ENCODE results near the gene PARVB.

Gene PARVB

GRCh38 chr22:44086271-44087088, 62.4 kb downstream of the PARVB start:
- no peak overlapping the region for H3K4me3 Mint-ChIP-seq
- peaks cover 21% of the 10 kb centered on the region for H3K36me3 Mint-ChIP-seq (ENCODE audit: low read depth)
- no peaks in the 10 kb centered on the region for H3K27me3 Mint-ChIP-seq
- H3K27ac Mint-ChIP-seq, result no peak overlapping the region
- H3K4me1 Mint-ChIP-seq (ENCODE audit: low read depth), result peaks cover 11% of the 10 kb centered on the region
- H3K9me3 Mint-ChIP-seq, result no peaks in the 10 kb centered on the region
- intact Hi-C loops (cut with micrococcal nuclease), result no loop called here

- Mint-ChIP-seq H3K27me3 (no peaks in the 10 kb centered on the region), H3K27ac (no peak overlapping the region), H3K36me3 (ENCODE audit: low read depth) (peaks cover 24% of the 10 kb centered on the region), H3K4me1 (ENCODE audit: low read depth) (peaks cover 11% of the 10 kb centered on the region), H3K4me3 (no peak overlapping the region), H3K9me3 (no peaks in the 10 kb centered on the region)
- intact Hi-C loops (cut with micrococcal nuclease), result no loop called here
Measured at GRCh38 chr22:44087089-44087430, 63.0 kb downstream of the PARVB start.

GRCh38 chr22:44088976-44089570, 65.0 kb downstream of the PARVB start:
- no peak overlapping the region for H3K4me3 Mint-ChIP-seq
- intact Hi-C loops (cut with micrococcal nuclease), result no loop called here
- H3K36me3 Mint-ChIP-seq (ENCODE audit: low read depth), result peaks cover 44% of the 10 kb centered on the region
- H3K27me3 Mint-ChIP-seq, result no peaks in the 10 kb centered on the region
- H3K4me1 Mint-ChIP-seq (ENCODE audit: low read depth), result peaks cover 11% of the 10 kb centered on the region
- no peaks in the 10 kb centered on the region for H3K9me3 Mint-ChIP-seq
- no peak overlapping the region for H3K27ac Mint-ChIP-seq

- Mint-ChIP-seq H3K36me3 (ENCODE audit: low read depth) (peaks cover 53% of the 10 kb centered on the region), H3K9me3 (no peaks in the 10 kb centered on the region), H3K27me3 (no peaks in the 10 kb centered on the region), H3K4me1 (ENCODE audit: low read depth) (peaks cover 11% of the 10 kb centered on the region), H3K4me3 (no peak overlapping the region), H3K27ac (no peak overlapping the region)
- intact Hi-C loops (cut with micrococcal nuclease), result no loop called here
Measured at GRCh38 chr22:44089717-44090570, 65.8 kb downstream of the PARVB start.

GRCh38 chr22:44090571-44090905, 66.4 kb downstream of the PARVB start:
- Mint-ChIP-seq H3K27ac (no peak overlapping the region), H3K4me3 (no peak overlapping the region), H3K9me3 (no peaks in the 10 kb centered on the region), H3K36me3 (ENCODE audit: low read depth) (peaks cover 59% of the 10 kb centered on the region), H3K27me3 (no peaks in the 10 kb centered on the region), H3K4me1 (ENCODE audit: low read depth) (peaks cover 9% of the 10 kb centered on the region)
- intact Hi-C loops (cut with micrococcal nuclease), result no loop called here

- Mint-ChIP-seq H3K27me3 (no peaks in the 10 kb centered on the region), H3K9me3 (no peaks in the 10 kb centered on the region), H3K4me3 (no peak overlapping the region), H3K36me3 (ENCODE audit: low read depth) (peaks cover 65% of the 10 kb centered on the region), H3K4me1 (ENCODE audit: low read depth) (peaks cover 5% of the 10 kb centered on the region), H3K27ac (no peak overlapping the region)
- intact Hi-C loops (cut with micrococcal nuclease), result no loop called here
Measured at GRCh38 chr22:44091021-44091721, 67.1 kb downstream of the PARVB start.

GRCh38 chr22:44091751-44092150, 67.6 kb downstream of the PARVB start:
- intact Hi-C loops (cut with micrococcal nuclease), result no loop called here
- H3K27me3 Mint-ChIP-seq, result no peaks in the 10 kb centered on the region
- no peaks in the 10 kb centered on the region for H3K9me3 Mint-ChIP-seq
- H3K4me1 Mint-ChIP-seq (ENCODE audit: low read depth), result peaks cover 5% of the 10 kb centered on the region
- H3K27ac Mint-ChIP-seq, result no peak overlapping the region
- peaks cover 71% of the 10 kb centered on the region for H3K36me3 Mint-ChIP-seq (ENCODE audit: low read depth)
- no peak overlapping the region for H3K4me3 Mint-ChIP-seq

GRCh38 chr22:44092636-44093220, 68.6 kb downstream of the PARVB start:
- Mint-ChIP-seq H3K9me3 (no peaks in the 10 kb centered on the region), H3K27me3 (no peaks in the 10 kb centered on the region), H3K4me1 (ENCODE audit: low read depth) (peaks cover 5% of the 10 kb centered on the region), H3K4me3 (no peak overlapping the region), H3K27ac (no peak overlapping the region), H3K36me3 (ENCODE audit: low read depth) (peaks cover 79% of the 10 kb centered on the region)
- intact Hi-C loops (cut with micrococcal nuclease), result no loop called here

GRCh38 chr22:44093791-44094190, 69.7 kb downstream of the PARVB start:
- Mint-ChIP-seq H3K27ac (no peak overlapping the region), H3K9me3 (no peaks in the 10 kb centered on the region), H3K27me3 (no peaks in the 10 kb centered on the region), H3K36me3 (ENCODE audit: low read depth) (peaks cover 76% of the 10 kb centered on the region), H3K4me3 (no peak overlapping the region), H3K4me1 (ENCODE audit: low read depth) (peaks cover 11% of the 10 kb centered on the region)
- intact Hi-C loops (cut with micrococcal nuclease), result no loop called here

- H3K4me1 Mint-ChIP-seq (ENCODE audit: low read depth), result peaks cover 11% of the 10 kb centered on the region
- no peaks in the 10 kb centered on the region for H3K27me3 Mint-ChIP-seq
- intact Hi-C loops (cut with micrococcal nuclease), result no loop called here
- H3K4me3 Mint-ChIP-seq, result no peak overlapping the region
- no peak overlapping the region for H3K27ac Mint-ChIP-seq
- H3K9me3 Mint-ChIP-seq, result no peaks in the 10 kb centered on the region
- peaks cover 81% of the 10 kb centered on the region for H3K36me3 Mint-ChIP-seq (ENCODE audit: low read depth)
Measured at GRCh38 chr22:44094751-44095302, 70.7 kb downstream of the PARVB start.

GRCh38 chr22:44096736-44097135, 72.6 kb downstream of the PARVB start:
- Mint-ChIP-seq H3K27me3 (no peaks in the 10 kb centered on the region), H3K27ac (no peak overlapping the region), H3K36me3 (ENCODE audit: low read depth) (peaks cover 95% of the 10 kb centered on the region), H3K4me3 (no peak overlapping the region), H3K9me3 (no peaks in the 10 kb centered on the region), H3K4me1 (ENCODE audit: low read depth) (peaks cover 11% of the 10 kb centered on the region)
- intact Hi-C loops (cut with micrococcal nuclease), result no loop called here

GRCh38 chr22:44097263-44098020, 73.3 kb downstream of the PARVB start:
- peaks cover 97% of the 10 kb centered on the region for H3K36me3 Mint-ChIP-seq (ENCODE audit: low read depth)
- H3K4me3 Mint-ChIP-seq, result no peak overlapping the region
- H3K27me3 Mint-ChIP-seq, result no peaks in the 10 kb centered on the region
- intact Hi-C loops (cut with micrococcal nuclease), result no loop called here
- no peaks in the 10 kb centered on the region for H3K9me3 Mint-ChIP-seq
- no peak overlapping the region for H3K27ac Mint-ChIP-seq
- peaks cover 11% of the 10 kb centered on the region for H3K4me1 Mint-ChIP-seq (ENCODE audit: low read depth)

Data from dendritic cell treated with granulocyte-macrophage colony-stimulating factor and Interleukin-4, amounts not matched to agents 40 ng/mL and 50 ng/mL, for 4 days (primary cell).